ENCODE data around the gene OR2H2.

Gene OR2H2

GRCh38 chr6:29630315-29630714, 45.4 kb downstream of the OR2H2 start:
- DNase-seq (ENCODE audit: low read depth): no peak

- DNase-seq (ENCODE audit: low read depth): no peak
These were observed 46.4 kb downstream of the OR2H2 start for GRCh38 chr6:29631209-29631810.

GRCh38 chr6:29631860-29632731, 47.2 kb downstream of the OR2H2 start:
- DNase-seq (ENCODE audit: low read depth): no peak

GRCh38 chr6:29632789-29633533, 48.0 kb downstream of the OR2H2 start, which contains the start of gene GABBR1:
TSS of gene GABBR1 (minus strand) at chr6:29633183. CDS start at chr6:29632385, 798 bp downstream.
- DNase-seq (ENCODE audit: low read depth): peak; percentile 30

- no peak for DNase-seq (ENCODE audit: low read depth)
These were observed 48.6 kb downstream of the OR2H2 start for GRCh38 chr6:29633534-29633905.

GRCh38 chr6:29637247-29637646, 52.3 kb downstream of the OR2H2 start:
- no peak for DNase-seq (ENCODE audit: low read depth)

Data from stimulated activated CD8-positive, alpha-beta memory T cell treated with anti-CD3 and anti-CD28 coated beads, Interleukin-15, amount 100 ng/mL, for 1 hour (primary cell).